22Rv1 (cell line): ENCODE results near the gene TFF3.

Source experiments
- ZFX ChIP-seq: fragments of 450-650 bp; IDR thresholded peaks from 2 replicates; pipeline ENCODE4 v1.6.1; 2017; ENCODE audit warnings: antibody characterized with exemption, borderline replicate concordance
- TF ChIP-seq, protein P1 (sequence below): fragments of 450-650 bp; IDR thresholded peaks from 2 replicates; pipeline ENCODE4 v1.5.1; 2017; ENCODE audit warnings: mild to moderate bottlenecking

DNA sequence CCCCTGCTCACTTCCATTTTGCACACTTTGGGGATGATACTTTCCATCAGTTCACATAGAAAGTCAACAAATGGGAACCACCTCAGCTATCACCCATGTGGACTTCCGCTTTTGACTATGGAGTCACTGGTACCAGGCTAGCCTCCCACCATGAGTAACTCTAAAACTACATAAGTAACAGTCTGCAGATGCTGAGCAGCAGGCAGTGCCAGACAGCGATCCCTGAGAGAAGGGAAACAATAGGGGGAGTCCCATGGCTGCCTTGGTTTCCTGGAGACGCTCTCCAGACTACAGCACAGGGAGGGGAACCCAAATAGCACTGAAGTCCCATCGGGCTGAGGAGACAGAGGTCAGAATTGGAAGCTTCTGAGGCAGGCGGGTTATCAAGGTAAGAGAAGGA, 38.4 kb upstream of the TFF3 start:
- TF ChIP-seq, protein P1, sequence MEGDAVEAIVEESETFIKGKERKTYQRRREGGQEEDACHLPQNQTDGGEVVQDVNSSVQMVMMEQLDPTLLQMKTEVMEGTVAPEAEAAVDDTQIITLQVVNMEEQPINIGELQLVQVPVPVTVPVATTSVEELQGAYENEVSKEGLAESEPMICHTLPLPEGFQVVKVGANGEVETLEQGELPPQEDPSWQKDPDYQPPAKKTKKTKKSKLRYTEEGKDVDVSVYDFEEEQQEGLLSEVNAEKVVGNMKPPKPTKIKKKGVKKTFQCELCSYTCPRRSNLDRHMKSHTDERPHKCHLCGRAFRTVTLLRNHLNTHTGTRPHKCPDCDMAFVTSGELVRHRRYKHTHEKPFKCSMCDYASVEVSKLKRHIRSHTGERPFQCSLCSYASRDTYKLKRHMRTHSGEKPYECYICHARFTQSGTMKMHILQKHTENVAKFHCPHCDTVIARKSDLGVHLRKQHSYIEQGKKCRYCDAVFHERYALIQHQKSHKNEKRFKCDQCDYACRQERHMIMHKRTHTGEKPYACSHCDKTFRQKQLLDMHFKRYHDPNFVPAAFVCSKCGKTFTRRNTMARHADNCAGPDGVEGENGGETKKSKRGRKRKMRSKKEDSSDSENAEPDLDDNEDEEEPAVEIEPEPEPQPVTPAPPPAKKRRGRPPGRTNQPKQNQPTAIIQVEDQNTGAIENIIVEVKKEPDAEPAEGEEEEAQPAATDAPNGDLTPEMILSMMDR, result no peak
- TF ChIP-seq ZFX, result no peak
